GM23338 (cell line): ENCODE measurements around the gene NCOA6.
"Not testable (repeated sequence)": the region's sequence is repeated elsewhere in the genome, so short reads cannot be mapped to it uniquely, and the experiment has no call there.

Experiments used
- CTCF ChIP-seq, 2 experiments: fragments of 200-600 bp in 1 of 2; sonication (generic) in 1 of 2; conservative IDR thresholded peaks; 2 replicates each; pipeline versions ENCODE4 v1.5.1 to v1.6.1; 2016 to 2017; ENCODE audit warnings: antibody characterized with exemption in 2 of 2, low read depth in 2 of 2, mild to moderate bottlenecking in 2 of 2, moderate library complexity in 1 of 2
- EZH2 ChIP-seq: fragments of 200-600 bp; sonication (generic); IDR thresholded peaks from one replicate; pipeline ENCODE4 v1.8.0; 2017; ENCODE audit warnings: antibody characterized with exemption, mild to moderate bottlenecking, low read depth; ENCODE audit not compliant: unreplicated experiment
- JUNB ChIP-seq: IDR thresholded peaks from one replicate; pipeline ENCODE4 v1.6.1; 2016; ENCODE audit warnings: antibody characterized with exemption; ENCODE audit not compliant: unreplicated experiment
- ZNF462 ChIP-seq: fragments of 250-450 bp; sonication (Bioruptor Pico); IDR thresholded peaks from 2 replicates; pipeline ENCODE4 v1.5.0; 2020; ENCODE audit warnings: mild to moderate bottlenecking, moderate library complexity

- not testable (repeated sequence) for TF ChIP-seq ZNF462 (CRISPR knock-in tag); EZH2; CTCF (conservative IDR thresholded peaks at IDR 0.05; ENCODE audit: low read depth in 2 of 2); JUNB
These were observed 45.2 kb downstream of the NCOA6 start for GRCh38 chr20:34780291-34780690.
